Trophoblast cell (in vitro differentiated cells and primary cell): ENCODE measurements around the gene E4F1.
A peak's percentile ranks its signal among the peaks of the same experiment; 100 is the strongest.

Experiments
- DNase-seq, 2 donors: peaks; one replicate each; pipeline ENCODE4 v3.0.0-alpha.2; 2016
- H2AFZ ChIP-seq: 2 replicates; pipeline ENCODE4 v1.6.1; 2013; ENCODE audit warnings: low read length, moderate library complexity, mild to moderate bottlenecking; ENCODE audit not compliant: insufficient read depth, poor library complexity
- H2AK5ac ChIP-seq: 2 replicates; pipeline ENCODE4 v1.6.1; 2013; ENCODE audit warnings: mild to moderate bottlenecking, low read length
- H2BK120ac ChIP-seq: 2 replicates; pipeline ENCODE4 v1.6.1; 2013; ENCODE audit warnings: low read length, mild to moderate bottlenecking, moderate library complexity; ENCODE audit not compliant: insufficient read depth, poor library complexity
- H2BK12ac ChIP-seq: 2 replicates; pipeline ENCODE4 v1.6.1; 2013; ENCODE audit warnings: mild to moderate bottlenecking, low read length, moderate library complexity
- H2BK5ac ChIP-seq: 2 replicates; pipeline ENCODE4 v1.6.1; 2013; ENCODE audit warnings: low read length, low read depth, moderate library complexity, mild to moderate bottlenecking; ENCODE audit not compliant: poor library complexity
- H3K14ac ChIP-seq: 2 replicates; pipeline ENCODE4 v1.6.1; 2013; ENCODE audit warnings: mild to moderate bottlenecking, low read length
- H3K18ac ChIP-seq: 2 replicates; pipeline ENCODE4 v1.6.1; 2013; ENCODE audit warnings: mild to moderate bottlenecking, low read length
- H3K23ac ChIP-seq: 2 replicates; pipeline ENCODE4 v1.6.1; 2013; ENCODE audit warnings: low read length
- H3K27ac ChIP-seq: 2 replicates; pipeline ENCODE4 v1.5.1; 2013; ENCODE audit warnings: low read depth, mild to moderate bottlenecking, inconsistent platforms, low read length, moderate library complexity
- H3K27me3 ChIP-seq: 2 replicates; pipeline ENCODE4 v1.6.1; 2013; ENCODE audit warnings: inconsistent platforms, mild to moderate bottlenecking, low read length, moderate library complexity; ENCODE audit not compliant: insufficient read depth
- H3K36me3 ChIP-seq, 2 experiments: 1 replicate in 1 of 2; 2 replicates in 1 of 2; pipeline ENCODE4 v1.6.1; 2013; ENCODE audit warnings: low read length in 2 of 2, mild to moderate bottlenecking in 2 of 2, moderate library complexity in 1 of 2; ENCODE audit not compliant: insufficient read depth in 2 of 2, control insufficient read depth in 1 of 2
- H3K4ac ChIP-seq: 2 replicates; pipeline ENCODE4 v1.6.1; 2013; ENCODE audit warnings: low read depth, mild to moderate bottlenecking, low read length, moderate library complexity
- H3K4me1 ChIP-seq, 2 experiments: 1 replicate in 1 of 2; 2 replicates in 1 of 2; pipeline ENCODE4 v1.6.1; 2013; ENCODE audit warnings: low read length in 2 of 2, mild to moderate bottlenecking in 2 of 2, moderate library complexity in 1 of 2; ENCODE audit not compliant: insufficient read depth in 2 of 2, control insufficient read depth in 1 of 2
- H3K4me2 ChIP-seq: 2 replicates; pipeline ENCODE4 v1.6.1; 2013; ENCODE audit warnings: inconsistent platforms, mild to moderate bottlenecking, low read length, moderate library complexity
- H3K4me3 ChIP-seq: 2 replicates; pipeline ENCODE4 v1.5.1; 2013; ENCODE audit warnings: mild to moderate bottlenecking, low read depth, low read length, inconsistent platforms
- H3K79me1 ChIP-seq: one replicate; pipeline ENCODE4 v1.6.1; 2013; ENCODE audit warnings: low read length
- H3K79me2 ChIP-seq: 2 replicates; pipeline ENCODE4 v1.6.1; 2013; ENCODE audit warnings: low read length, mild to moderate bottlenecking; ENCODE audit not compliant: control insufficient read depth, insufficient read depth, poor library complexity
- H3K9ac ChIP-seq: 2 replicates; pipeline ENCODE4 v1.6.1; 2013; ENCODE audit warnings: mild to moderate bottlenecking, low read length
- H3K9me3 ChIP-seq: 2 replicates; pipeline ENCODE4 v1.6.1; 2013; ENCODE audit warnings: low read depth, mild to moderate bottlenecking, control low read depth, inconsistent platforms, low read length; ENCODE audit not compliant: insufficient read depth
- H4K12ac ChIP-seq: 2 replicates; pipeline ENCODE4 v1.6.1; 2013; ENCODE audit warnings: low read depth, mild to moderate bottlenecking, low read length, moderate library complexity
- H4K8ac ChIP-seq: 2 replicates; pipeline ENCODE4 v1.6.1; 2013; ENCODE audit warnings: low read depth, mild to moderate bottlenecking, low read length, moderate library complexity
- H4K91ac ChIP-seq: one replicate; pipeline ENCODE4 v1.6.1; 2013; ENCODE audit warnings: low read depth, mild to moderate bottlenecking, low read length, moderate library complexity
- WGBS: extraction: QIAGEN DNeasy Blood & Tissue Kit; methylation state at CpG from one replicate; pipeline ENCODE4 v1.1.7; 2013; ENCODE audit warnings: missing lambda C conversion rate; ENCODE audit not compliant: insufficient read length, insufficient coverage; ENCODE audit errors: extremely low coverage; 5-methylcytosine and 5-hydroxymethylcytosine counted together

Gene E4F1

DNA sequence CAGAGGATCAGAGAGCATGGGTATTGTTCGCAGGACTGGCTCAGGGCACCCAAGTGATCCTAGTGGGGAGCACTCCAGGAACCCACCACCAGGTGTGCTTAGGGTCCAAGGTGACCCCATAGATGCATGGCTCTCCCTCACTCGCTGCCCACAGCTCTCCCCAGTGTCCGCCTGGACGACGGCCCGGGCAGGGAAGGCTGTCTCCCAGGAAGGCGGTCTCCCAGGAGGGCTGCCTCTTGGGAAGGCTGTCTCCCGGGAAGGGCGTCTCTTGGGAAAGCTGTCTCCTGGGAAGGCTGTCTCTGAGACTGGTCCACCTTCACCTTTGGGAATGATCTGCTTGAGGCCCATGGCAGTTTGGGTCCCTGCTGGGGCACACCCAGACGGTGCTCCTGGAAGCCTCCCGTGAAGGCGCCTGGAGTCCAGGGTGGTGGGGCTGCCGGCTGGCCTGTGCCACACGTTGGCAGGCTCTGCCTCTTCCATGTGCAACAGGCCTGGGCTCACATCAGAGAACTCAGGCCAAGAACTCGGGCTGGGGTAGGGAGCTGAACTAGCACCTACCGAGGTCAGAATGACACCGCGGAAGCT lies 23.0 kb downstream of the E4F1 start:
- H3K4me2 ChIP-seq = no peak overlapping the region
- no peaks in the 10 kb centered on the region for H3K9me3 ChIP-seq
- no peak overlapping the region for H3K4ac ChIP-seq
- H4K12ac ChIP-seq = peak overlapping the region; percentile 32
- H2BK12ac ChIP-seq = no peak overlapping the region
- H2AFZ ChIP-seq = no peak overlapping the region
- H3K27me3 ChIP-seq = no peaks in the 10 kb centered on the region
- no peak overlapping the region for H2BK120ac ChIP-seq
- no peak overlapping the region for H2BK5ac ChIP-seq
- H3K4me1 ChIP-seq = peaks cover 4% of the 10 kb centered on the region in 2 experiments
- H2AK5ac ChIP-seq = no peak overlapping the region
- H3K9ac ChIP-seq = no peak overlapping the region
- no peak overlapping the region for H3K18ac ChIP-seq
- DNase-seq = no peak
- peaks cover 50 to 51% of the 10 kb centered on the region in 2 experiments for H3K36me3 ChIP-seq
- H3K79me1 ChIP-seq = peaks cover 3% of the 10 kb centered on the region
- no peak overlapping the region for H4K8ac ChIP-seq
- WGBS = no CpG with 5 or more reads among the region's 18 CpGs
- no peak overlapping the region for H3K23ac ChIP-seq
- no peak overlapping the region for H4K91ac ChIP-seq
- no peak overlapping the region for H3K27ac ChIP-seq
- no peak overlapping the region for H3K4me3 ChIP-seq
- H3K79me2 ChIP-seq = peaks cover 5% of the 10 kb centered on the region
- H3K14ac ChIP-seq = no peak overlapping the region

DNA sequence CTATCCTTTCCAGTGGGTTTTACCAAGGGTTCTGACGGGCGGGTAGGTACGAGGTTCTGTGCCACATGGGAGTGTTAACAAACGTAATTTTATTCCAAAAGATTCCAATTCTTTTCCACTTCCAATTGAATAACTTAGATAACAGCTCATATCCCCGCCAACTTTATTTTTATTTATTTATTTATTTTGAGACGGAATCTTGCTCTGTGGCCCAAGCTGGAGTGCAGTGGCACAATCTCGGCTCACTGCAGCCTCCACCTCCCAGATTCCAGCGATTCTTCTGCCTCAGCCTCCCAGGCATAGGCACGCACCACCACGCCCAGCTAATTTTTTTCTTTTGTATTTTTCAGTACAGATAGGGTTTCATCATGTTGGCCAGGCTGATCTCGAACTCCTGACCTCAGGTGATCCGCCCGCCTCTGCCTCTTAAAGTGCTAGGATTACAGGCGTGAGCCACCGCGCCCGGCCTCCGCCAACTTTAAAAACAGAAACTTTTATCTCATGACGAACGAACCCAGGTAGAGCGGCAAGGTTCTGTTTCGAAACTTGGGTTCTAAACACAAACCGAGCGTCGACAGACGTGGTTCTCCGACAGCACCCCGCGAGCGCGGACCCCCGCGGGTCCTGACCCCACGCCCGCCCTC lies 27.4 kb downstream of the E4F1 start:
- Histone ChIP-seq H3K18ac (no peak overlapping the region), H3K79me2 (peaks cover 5% of the 10 kb centered on the region), H3K4me3 (peak overlapping the region; percentile 79), H3K9ac (peak overlapping the region; percentile 86), H3K4ac (peak overlapping the region; percentile 34), H3K4me1 (peaks cover 7 to 9% of the 10 kb centered on the region in 2 experiments), H2BK120ac (no peak overlapping the region), H3K27ac (peak overlapping the region; percentile 92), H2BK12ac (no peak overlapping the region), H3K14ac (peak overlapping the region; percentile 89), H3K9me3 (peaks cover 1% of the 10 kb centered on the region), H2BK5ac (peak overlapping the region; percentile 76), H4K8ac (peak overlapping the region; percentile 74), H3K4me2 (peak overlapping the region; percentile 44), H4K91ac (peak overlapping the region; percentile 84), H3K79me1 (peaks cover 6% of the 10 kb centered on the region), H4K12ac (no peak overlapping the region), H2AFZ (peak overlapping the region; percentile 73), H3K23ac (no peak overlapping the region), H3K27me3 (no peaks in the 10 kb centered on the region), H3K36me3 (peaks cover 48 to 51% of the 10 kb centered on the region in 2 experiments), H2AK5ac (no peak overlapping the region)
- DNase-seq = peak; percentile 73 to 78
- WGBS = no CpG with 5 or more reads among the region's 35 CpGs

DNA sequence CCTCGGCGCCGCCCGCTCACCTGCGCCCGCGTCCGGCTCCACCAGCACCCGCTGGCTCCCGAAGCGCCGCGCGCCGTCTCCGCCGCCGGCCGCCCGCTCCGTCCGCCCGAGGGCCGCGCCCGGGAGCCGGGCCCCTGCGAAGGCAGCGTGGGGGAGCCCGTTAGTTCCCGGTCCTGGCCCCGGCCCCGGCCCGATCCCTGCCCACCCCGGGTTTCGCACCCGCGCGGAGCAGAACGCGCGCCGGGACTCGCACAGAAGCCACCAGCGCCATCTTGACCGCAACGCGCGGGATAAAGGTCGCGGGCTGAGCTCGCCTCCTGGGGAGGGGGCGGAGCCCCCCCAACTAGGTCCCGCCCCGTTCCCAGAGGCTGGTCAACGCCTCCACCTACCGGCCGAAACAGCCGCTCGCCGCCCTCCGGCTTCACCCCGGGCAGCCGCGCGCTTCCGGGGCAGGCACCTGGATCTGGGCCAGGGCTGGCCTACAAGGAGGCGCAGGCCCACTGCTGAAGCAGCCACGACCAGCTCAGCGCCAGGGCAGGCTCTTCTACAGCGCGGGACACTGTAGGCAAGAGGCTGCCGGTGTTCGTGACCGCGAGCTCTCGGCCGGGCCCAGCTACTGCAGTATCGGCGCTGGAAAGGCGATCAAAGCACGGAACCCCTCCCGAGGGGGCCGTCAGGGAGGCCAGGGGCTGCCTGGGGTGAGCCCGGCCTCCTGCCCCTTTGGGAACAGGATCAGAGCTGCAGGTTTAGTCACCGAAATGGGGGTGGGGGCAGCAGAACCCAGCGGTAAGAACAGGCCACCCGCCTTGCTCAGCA lies 28.1 kb downstream of the E4F1 start, which contains the start of gene ECI1:
TSS of gene ECI1 (minus strand) at position 292 of the 816 bp plus-strand sequence. CDS start at position 271, 21 bp downstream.
- H3K9me3 ChIP-seq = peaks cover 1% of the 10 kb centered on the region
- DNase-seq = peak; percentile 96 to 98
- H3K18ac ChIP-seq = peak within 1 kb of the TSS; percentile 62
- peaks cover 5% of the 10 kb centered on the region for H3K79me2 ChIP-seq
- H3K79me1 ChIP-seq = peaks cover 6% of the 10 kb centered on the region
- H3K4me2 ChIP-seq = peak within 1 kb of the TSS; percentile 52
- H2BK120ac ChIP-seq = peak within 1 kb of the TSS; percentile 74
- peak within 1 kb of the TSS; percentile 75 for H4K8ac ChIP-seq
- H4K12ac ChIP-seq = peak within 1 kb of the TSS; percentile 72
- peak within 1 kb of the TSS; percentile 16 for H2AK5ac ChIP-seq
- H3K9ac ChIP-seq = peak within 1 kb of the TSS; percentile 86
- peaks cover 48 to 51% of the 10 kb centered on the region in 2 experiments for H3K36me3 ChIP-seq
- H3K27ac ChIP-seq = peak within 1 kb of the TSS; percentile 92
- H4K91ac ChIP-seq = peak within 1 kb of the TSS; percentile 84
- WGBS = no CpG with 5 or more reads among the region's 88 CpGs
- H3K23ac ChIP-seq = no peak within 1 kb of the TSS
- no peaks in the 10 kb centered on the region for H3K27me3 ChIP-seq
- H3K4me1 ChIP-seq = peaks cover 7 to 9% of the 10 kb centered on the region in 2 experiments
- no peak within 1 kb of the TSS for H2BK12ac ChIP-seq
- peak within 1 kb of the TSS; percentile 60 for H3K4ac ChIP-seq
- H2AFZ ChIP-seq = peak within 1 kb of the TSS; percentile 73
- H2BK5ac ChIP-seq = peak within 1 kb of the TSS; percentile 76
- peak within 1 kb of the TSS; percentile 79 for H3K4me3 ChIP-seq
- peak within 1 kb of the TSS; percentile 89 for H3K14ac ChIP-seq

DNA sequence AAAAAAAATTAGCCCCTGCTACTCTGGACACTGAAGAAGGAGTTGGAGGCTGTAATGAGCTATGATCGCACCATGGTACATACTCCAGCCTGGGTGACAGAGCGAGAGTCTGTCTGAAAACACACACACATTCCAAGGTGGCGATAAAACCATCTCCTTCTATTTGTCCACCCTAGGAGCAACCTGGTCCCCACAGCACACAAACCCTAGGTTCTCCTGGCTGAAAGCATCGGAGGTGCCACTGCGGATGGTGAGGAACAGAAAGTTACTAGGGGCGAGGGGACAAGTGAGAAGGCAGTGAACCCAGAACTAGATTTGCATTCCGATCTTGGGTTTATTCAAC lies 29.4 kb downstream of the E4F1 start:
- peaks cover 55% of the 10 kb centered on the region in 2 experiments for H3K36me3 ChIP-seq
- no peak overlapping the region for H4K91ac ChIP-seq
- H2BK5ac ChIP-seq = no peak overlapping the region
- no peak overlapping the region for H3K23ac ChIP-seq
- H3K18ac ChIP-seq = no peak overlapping the region
- no peak overlapping the region for H4K8ac ChIP-seq
- no peak overlapping the region for H3K4me3 ChIP-seq
- H3K4me1 ChIP-seq = peaks cover 7 to 9% of the 10 kb centered on the region in 2 experiments
- H2AFZ ChIP-seq = no peak overlapping the region
- no peak for DNase-seq
- no peak overlapping the region for H3K4ac ChIP-seq
- no peak overlapping the region for H4K12ac ChIP-seq
- H3K79me1 ChIP-seq = peaks cover 6% of the 10 kb centered on the region
- H3K9ac ChIP-seq = no peak overlapping the region
- H3K27ac ChIP-seq = no peak overlapping the region
- H3K79me2 ChIP-seq = peaks cover 5% of the 10 kb centered on the region
- H3K9me3 ChIP-seq = peaks cover 1% of the 10 kb centered on the region
- H2BK120ac ChIP-seq = no peak overlapping the region
- no peak overlapping the region for H3K4me2 ChIP-seq
- H2AK5ac ChIP-seq = no peak overlapping the region
- no peaks in the 10 kb centered on the region for H3K27me3 ChIP-seq
- no peak overlapping the region for H3K14ac ChIP-seq
- WGBS = no CpG with 5 or more reads among the region's 7 CpGs
- H2BK12ac ChIP-seq = no peak overlapping the region
